CD4-positive, alpha-beta T cell treated with Interleukin-15 for 1 hour (primary cell): Measurements from ENCODE around the gene GNG14.
"Not testable (repeated sequence)": the region's sequence is repeated elsewhere in the genome, so short reads cannot be mapped to it uniquely, and the experiment has no call there.

Experiments
- DNase-seq: peaks from one replicate; pipeline ENCODE4 v3.0.0-alpha.2; 2020

Gene GNG14

GRCh38 chr19:12667731-12668302, 20.0 kb upstream of the GNG14 start:
- no peak for DNase-seq

- no peak for DNase-seq
Measured at GRCh38 chr19:12668346-12668745, 19.5 kb upstream of the GNG14 start.

- DNase-seq: peak; percentile 82
Measured at GRCh38 chr19:12668932-12669269, 18.9 kb upstream of the GNG14 start.

- peak; percentile 73 for DNase-seq
Measured at GRCh38 chr19:12669270-12670158, 18.3 kb upstream of the GNG14 start.

- no peak for DNase-seq
Measured at GRCh38 chr19:12670159-12670928, 17.5 kb upstream of the GNG14 start.

- DNase-seq: no peak
Measured at GRCh38 chr19:12672744-12673143, 15.1 kb upstream of the GNG14 start.

- no peak for DNase-seq
Measured at GRCh38 chr19:12675399-12675798, 12.4 kb upstream of the GNG14 start.

- no peak for DNase-seq
Measured at GRCh38 chr19:12675940-12676339, 11.9 kb upstream of the GNG14 start.

GRCh38 chr19:12676384-12676792, 11.4 kb upstream of the GNG14 start:
- peak; percentile 76 for DNase-seq

- DNase-seq: no peak
Measured at GRCh38 chr19:12676928-12677327, 10.9 kb upstream of the GNG14 start.

- not testable (repeated sequence) for DNase-seq
Measured at GRCh38 chr19:12678039-12678438, 9.8 kb upstream of the GNG14 start.

- DNase-seq: no peak
Measured at GRCh38 chr19:12680034-12680433, 7.8 kb upstream of the GNG14 start.

GRCh38 chr19:12681074-12681987, 6.5 kb upstream of the GNG14 start, which contains the start of gene DHPS:
DHPS (minus strand) TSS chr19:12681880; CDS start chr19:12681766, 114 bp downstream.
- DNase-seq: peak; percentile 95

GRCh38 chr19:12685831-12686230, 2.0 kb upstream of the GNG14 start:
- DNase-seq: no peak

GRCh38 chr19:12689012-12689411, 1.2 kb downstream of the GNG14 start:
- DNase-seq: no peak

GRCh38 chr19:12689581-12690216, 1.9 kb downstream of the GNG14 start:
- no peak for DNase-seq

GRCh38 chr19:12692960-12693359, 5.2 kb downstream of the GNG14 start:
- DNase-seq: no peak

GRCh38 chr19:12694641-12695040, 6.8 kb downstream of the GNG14 start:
- no peak for DNase-seq

GRCh38 chr19:12695096-12695495, 7.3 kb downstream of the GNG14 start:
- no peak for DNase-seq

GRCh38 chr19:12695514-12695913, 7.7 kb downstream of the GNG14 start:
- DNase-seq: no peak

GRCh38 chr19:12695997-12696365, 8.2 kb downstream of the GNG14 start:
- no peak for DNase-seq
